Endothelial cell (in vitro differentiated cells): Measurements from ENCODE around the gene HLCS. TPM values are rescaled to one million over a fixed set of nuclear protein-coding genes. Genes with fewer than 3 reads are reported as not detected.

ENCODE experiments used
- DNase-seq: peaks from one replicate; pipeline ENCODE4 v3.0.0; 2021; ENCODE audit warnings: low spot score
- H3K27ac Mint-ChIP-seq: one replicate; pipeline ENCODE4 v1.8.0; 2021; ENCODE audit warnings: mixed read lengths, inconsistent platforms; ENCODE audit not compliant: unreplicated experiment
- H3K27me3 Mint-ChIP-seq: one replicate; pipeline ENCODE4 v1.8.0; 2021; ENCODE audit warnings: mild to moderate bottlenecking, moderate library complexity, mixed read lengths, inconsistent platforms; ENCODE audit not compliant: unreplicated experiment
- H3K36me3 Mint-ChIP-seq: one replicate; pipeline ENCODE4 v1.8.0; 2021; ENCODE audit warnings: mild to moderate bottlenecking, low read depth, mixed read lengths, inconsistent platforms; ENCODE audit not compliant: unreplicated experiment
- H3K4me1 Mint-ChIP-seq: one replicate; pipeline ENCODE4 v1.8.0; 2021; ENCODE audit warnings: mild to moderate bottlenecking, mixed read lengths, inconsistent platforms; ENCODE audit not compliant: unreplicated experiment
- H3K4me3 Mint-ChIP-seq: one replicate; pipeline ENCODE4 v1.8.0; 2021; ENCODE audit warnings: mild to moderate bottlenecking, mixed read lengths, inconsistent platforms; ENCODE audit not compliant: unreplicated experiment
- H3K9me3 Mint-ChIP-seq: one replicate; pipeline ENCODE4 v1.8.0; 2021; ENCODE audit warnings: mixed read lengths, inconsistent platforms; ENCODE audit not compliant: unreplicated experiment
- CTCF ChIP-seq: fragments of 200-600 bp; sonication (generic); IDR thresholded peaks from one replicate; pipeline ENCODE4 v1.5.0; 2021; ENCODE audit warnings: antibody characterized with exemption; ENCODE audit not compliant: unreplicated experiment
- total RNA-seq: library from RNA; stranded (reverse); fragmentation: NEBNext Ultra II Directional; extraction: Animal tissue kit (Norgen Biotek cat#: 25700); gene quantifications from one replicate; pipeline ENCODE4 v1.2.1, GENCODE V29; 2021; ENCODE audit not compliant: unreplicated experiment

HLCS gene
- total RNA-seq, 1 donor from 2014 or later = 97.4 TPM

- no peak for TF ChIP-seq CTCF
- Mint-ChIP-seq H3K27me3 (peaks cover 4% of the 10 kb centered on the region), H3K9me3 (no peaks in the 10 kb centered on the region), H3K27ac (no peak overlapping the region), H3K4me1 (no peaks in the 10 kb centered on the region), H3K36me3 (peaks cover 9% of the 10 kb centered on the region), H3K4me3 (no peak overlapping the region)
- no peak for DNase-seq
Measured at GRCh38 chr21:36909423-36909822, 57.0 kb downstream of the HLCS start.

GRCh38 chr21:36908260-36908908 lies 58.1 kb downstream of the HLCS start:
- Mint-ChIP-seq H3K4me1 (no peaks in the 10 kb centered on the region), H3K4me3 (peak overlapping the region; percentile 3), H3K36me3 (peaks cover 9% of the 10 kb centered on the region), H3K27ac (no peak overlapping the region), H3K9me3 (no peaks in the 10 kb centered on the region), H3K27me3 (peaks cover 4% of the 10 kb centered on the region)
- TF ChIP-seq CTCF = peak; percentile 36
- no peak for DNase-seq

- H3K4me3 Mint-ChIP-seq = no peak overlapping the region
- no peak overlapping the region for H3K27ac Mint-ChIP-seq
- no peak for DNase-seq
- H3K36me3 Mint-ChIP-seq = peaks cover 19% of the 10 kb centered on the region
- TF ChIP-seq CTCF = no peak
- H3K9me3 Mint-ChIP-seq = no peaks in the 10 kb centered on the region
- peaks cover 7% of the 10 kb centered on the region for H3K27me3 Mint-ChIP-seq
- peaks cover 4% of the 10 kb centered on the region for H3K4me1 Mint-ChIP-seq
Measured at GRCh38 chr21:36904093-36904666, 62.3 kb downstream of the HLCS start.

GRCh38 chr21:36902793-36903192 lies 63.7 kb downstream of the HLCS start:
- no peak overlapping the region for H3K4me3 Mint-ChIP-seq
- no peak for DNase-seq
- H3K27ac Mint-ChIP-seq = no peak overlapping the region
- H3K4me1 Mint-ChIP-seq = peaks cover 4% of the 10 kb centered on the region
- peaks cover 26% of the 10 kb centered on the region for H3K36me3 Mint-ChIP-seq
- TF ChIP-seq CTCF = no peak
- H3K9me3 Mint-ChIP-seq = no peaks in the 10 kb centered on the region
- peaks cover 7% of the 10 kb centered on the region for H3K27me3 Mint-ChIP-seq

GRCh38 chr21:36902331-36902730 lies 64.1 kb downstream of the HLCS start:
- peaks cover 3% of the 10 kb centered on the region for H3K27me3 Mint-ChIP-seq
- H3K4me1 Mint-ChIP-seq = peaks cover 4% of the 10 kb centered on the region
- no peak for TF ChIP-seq CTCF
- H3K4me3 Mint-ChIP-seq = no peak overlapping the region
- no peak for DNase-seq
- no peak overlapping the region for H3K27ac Mint-ChIP-seq
- no peaks in the 10 kb centered on the region for H3K9me3 Mint-ChIP-seq
- peaks cover 29% of the 10 kb centered on the region for H3K36me3 Mint-ChIP-seq
